GM18508 (cell line): Measurements from ENCODE around the gene SYNPO.

ENCODE experiments used
- ATAC-seq: cut with Tn5 transposase; IDR thresholded peaks from one replicate; pipeline ENCODE4 v1.9.1; 2021; ENCODE audit warnings: moderate number of reproducible peaks; ENCODE audit not compliant: insufficient read depth, unreplicated experiment

The SYNPO gene

GRCh38 chr5:150651924-150652671 is 11.6 kb downstream of the SYNPO start:
- ATAC-seq, result no peak

- ATAC-seq, result no peak
Observed at GRCh38 chr5:150653145-150653761, 12.8 kb downstream of the SYNPO start.

GRCh38 chr5:150653762-150654556 is 13.5 kb downstream of the SYNPO start:
- ATAC-seq, result no peak

GRCh38 chr5:150655221-150655620 is 14.8 kb downstream of the SYNPO start:
- ATAC-seq, result no peak

GRCh38 chr5:150656191-150657132 is 16.0 kb downstream of the SYNPO start:
- ATAC-seq, result no peak

DNA sequence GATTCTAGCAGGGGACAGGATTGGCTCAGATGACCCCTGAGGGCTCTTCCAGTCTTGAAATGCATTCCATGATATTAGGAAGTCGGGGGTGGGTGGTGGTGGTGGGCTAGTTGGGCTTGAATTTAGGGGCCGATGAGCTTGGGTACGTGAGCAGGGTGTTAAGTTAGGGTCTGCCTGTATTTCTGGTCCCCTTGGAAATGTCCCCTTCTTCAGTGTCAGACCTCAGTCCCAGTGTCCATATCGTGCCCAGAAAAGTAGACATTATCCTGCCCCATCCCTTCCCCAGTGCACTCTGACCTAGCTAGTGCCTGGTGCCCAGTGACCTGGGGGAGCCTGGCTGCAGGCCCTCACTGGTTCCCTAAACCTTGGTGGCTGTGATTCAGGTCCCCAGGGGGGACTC is 17.7 kb downstream of the SYNPO start:
- ATAC-seq, result no peak

DNA sequence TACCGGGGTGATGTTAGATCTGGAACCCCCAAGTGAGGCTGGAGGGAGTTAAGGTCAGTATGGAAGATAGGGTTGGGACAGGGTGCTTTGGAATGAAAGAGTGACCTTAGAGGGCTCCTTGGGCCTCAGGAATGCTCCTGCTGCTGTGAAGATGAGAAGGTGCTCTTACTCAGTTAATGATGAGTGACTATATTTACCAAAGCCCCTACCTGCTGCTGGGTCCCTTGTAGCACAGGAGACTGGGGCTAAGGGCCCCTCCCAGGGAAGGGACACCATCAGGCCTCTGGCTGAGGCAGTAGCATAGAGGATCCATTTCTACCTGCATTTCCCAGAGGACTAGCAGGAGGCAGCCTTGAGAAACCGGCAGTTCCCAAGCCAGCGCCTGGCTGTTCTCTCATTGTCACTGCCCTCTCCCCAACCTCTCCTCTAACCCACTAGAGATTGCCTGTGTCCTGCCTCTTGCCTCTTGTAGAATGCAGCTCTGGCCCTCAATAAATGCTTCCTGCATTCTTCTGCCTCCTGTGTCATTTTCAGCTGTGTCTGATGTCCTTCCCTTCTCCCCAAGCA is 18.3 kb downstream of the SYNPO start:
- no peak for ATAC-seq

GRCh38 chr5:150659360-150660107 is 19.1 kb downstream of the SYNPO start:
- no peak for ATAC-seq

DNA sequence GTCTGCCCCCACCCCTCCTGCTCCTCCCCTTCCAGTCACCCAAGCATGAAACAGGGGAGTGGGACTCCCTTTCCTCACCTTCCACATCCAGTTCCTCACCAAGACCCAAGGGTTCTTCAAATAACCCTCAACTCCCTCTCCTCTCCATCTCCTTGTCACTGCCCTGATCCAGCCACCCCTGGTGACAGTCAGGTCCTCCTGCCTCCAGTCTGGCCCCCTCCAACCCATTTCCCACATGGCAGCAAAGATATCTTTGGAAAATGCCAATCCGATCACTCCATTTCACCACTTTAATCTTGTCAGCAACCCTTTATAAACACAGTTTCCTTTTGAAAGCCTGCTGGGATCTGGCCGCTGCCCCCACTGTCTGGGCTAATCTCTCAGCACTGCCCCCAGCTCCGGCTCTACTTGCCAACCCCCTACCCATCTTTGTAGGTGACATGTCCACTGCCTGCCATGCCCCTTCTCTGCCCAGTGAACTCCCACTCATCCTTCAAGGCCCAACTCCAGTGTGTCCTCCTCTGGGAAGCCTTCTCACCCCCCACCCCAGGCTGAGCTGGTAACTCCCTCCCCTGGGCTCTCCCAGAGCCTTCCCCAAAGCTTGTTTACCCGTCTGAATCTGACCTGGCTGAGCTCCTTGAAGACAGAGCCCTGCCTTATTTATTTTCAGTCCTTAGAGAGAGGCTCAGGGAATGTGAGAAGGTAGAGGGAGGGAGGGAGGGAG is 19.8 kb downstream of the SYNPO start:
- ATAC-seq, result no peak

DNA sequence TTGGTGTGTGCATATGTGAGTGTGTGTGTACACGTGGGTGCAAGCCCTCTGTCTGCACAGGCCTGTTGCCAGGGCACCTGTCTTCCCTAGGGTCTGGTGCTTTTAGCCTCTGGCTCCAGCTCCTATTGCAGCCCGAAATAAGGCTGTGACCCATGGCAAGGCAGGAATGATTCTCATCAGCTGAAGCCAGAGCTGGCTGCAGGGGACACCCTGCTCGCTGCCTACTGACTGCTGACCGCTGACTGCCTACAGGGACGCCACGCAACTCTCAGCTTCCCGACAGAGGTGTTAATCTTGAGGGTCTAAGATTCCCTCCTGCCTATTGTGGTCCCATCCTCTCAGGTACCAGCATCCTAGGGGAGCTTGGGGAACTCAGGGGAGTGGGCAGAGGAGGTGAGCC is 20.6 kb downstream of the SYNPO start, which contains the start of gene MYOZ3:
Gene MYOZ3, plus strand, starts transcription at position 166 of the 400 bp plus-strand sequence. CDS start 1,691 bp downstream, outside the sequence.
- ATAC-seq, result no peak

DNA sequence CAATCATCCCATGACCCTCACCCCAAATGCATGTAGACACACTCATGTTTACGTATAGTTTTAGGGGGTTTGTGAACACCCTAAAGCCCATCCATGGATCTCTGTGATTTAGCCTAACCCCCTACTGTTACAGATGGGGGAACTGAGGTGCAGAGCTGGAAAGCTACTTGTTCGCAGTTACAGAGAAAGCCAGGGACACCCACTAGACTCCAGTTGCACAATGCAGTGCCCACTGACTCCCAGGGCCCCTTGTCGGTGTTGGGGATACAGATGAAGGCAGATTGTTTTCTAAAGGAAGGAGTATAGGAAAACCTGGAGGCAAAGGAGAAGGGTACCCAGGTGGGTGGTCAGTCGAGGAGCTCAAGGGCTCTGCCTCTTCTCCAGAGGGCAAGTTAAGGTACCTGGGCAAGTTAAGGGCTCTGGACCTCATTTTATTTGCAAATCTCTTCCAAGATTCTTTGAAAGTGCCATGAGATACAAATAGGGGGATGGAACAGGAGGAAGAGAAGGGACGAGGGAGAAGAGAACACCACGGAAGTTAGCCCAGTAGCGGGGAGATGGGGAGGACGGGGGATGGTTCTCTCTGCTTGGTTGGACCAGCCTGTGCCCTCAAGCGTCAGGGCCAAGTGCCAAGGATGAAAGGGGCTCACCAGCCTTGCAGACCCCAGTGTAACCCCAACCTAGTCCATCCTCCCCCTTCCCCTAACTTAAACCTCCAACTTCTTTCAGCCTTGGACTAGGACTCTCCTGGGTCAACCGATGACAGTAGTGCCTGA is 21.5 kb downstream of the SYNPO start:
- ATAC-seq, result no peak

DNA sequence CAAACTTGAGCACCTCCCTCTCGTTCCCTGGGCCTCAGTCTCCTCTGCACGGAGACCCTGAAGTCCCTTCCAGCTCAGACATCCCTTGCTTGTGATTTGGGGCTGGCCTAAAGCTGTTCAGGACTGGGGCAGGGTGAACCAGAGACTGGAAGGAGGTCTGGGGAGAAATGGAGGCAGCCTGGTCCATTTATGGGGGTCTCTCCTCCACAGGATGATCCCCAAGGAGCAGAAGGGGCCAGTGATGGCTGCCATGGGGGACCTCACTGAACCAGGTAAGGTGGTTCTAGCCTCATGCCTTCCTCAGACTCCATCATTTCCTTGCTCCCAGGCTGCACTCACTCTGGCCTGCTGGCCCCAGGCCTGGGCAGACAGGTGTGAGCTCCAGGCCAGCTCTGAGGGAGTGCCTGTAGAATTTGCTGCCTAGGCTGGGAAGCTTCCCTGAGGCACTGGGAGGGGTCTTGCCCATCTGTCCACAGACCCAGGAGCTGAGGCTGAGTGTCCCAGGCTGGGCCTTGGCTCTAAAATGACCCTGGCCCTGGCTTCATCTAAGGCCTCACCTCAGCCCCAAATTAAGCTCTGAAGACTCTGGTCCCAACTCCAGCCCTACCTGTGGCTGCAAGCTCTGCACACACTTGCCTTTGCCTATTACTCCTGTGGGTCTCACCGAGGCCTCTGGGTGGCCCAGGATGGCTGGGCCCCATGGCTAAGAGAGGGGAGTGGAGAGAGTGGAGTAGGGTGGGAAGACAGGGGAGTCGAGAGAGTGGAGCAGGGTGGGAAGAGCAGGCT is 22.5 kb downstream of the SYNPO start:
- ATAC-seq, result no peak

- ATAC-seq, result no peak
Observed at GRCh38 chr5:150663936-150664335, 23.5 kb downstream of the SYNPO start.

GRCh38 chr5:150665044-150665443 is 24.6 kb downstream of the SYNPO start:
- no peak for ATAC-seq

- ATAC-seq, result no peak
Observed at GRCh38 chr5:150670275-150670947, 30.0 kb downstream of the SYNPO start.

- no peak for ATAC-seq
Observed at GRCh38 chr5:150670948-150671310, 30.5 kb downstream of the SYNPO start.
